Trophoblast cell (in vitro differentiated cells and primary cell): ENCODE measurements around the gene ZNF804A.

Experiments
- DNase-seq, 2 donors: peaks; one replicate each; pipeline ENCODE4 v3.0.0-alpha.2; 2016
- H2AFZ ChIP-seq: 2 replicates; pipeline ENCODE4 v1.6.1; 2013; ENCODE audit warnings: low read length, moderate library complexity, mild to moderate bottlenecking; ENCODE audit not compliant: insufficient read depth, poor library complexity
- H2AK5ac ChIP-seq: 2 replicates; pipeline ENCODE4 v1.6.1; 2013; ENCODE audit warnings: mild to moderate bottlenecking, low read length
- H2BK120ac ChIP-seq: 2 replicates; pipeline ENCODE4 v1.6.1; 2013; ENCODE audit warnings: low read length, mild to moderate bottlenecking, moderate library complexity; ENCODE audit not compliant: insufficient read depth, poor library complexity
- H2BK12ac ChIP-seq: 2 replicates; pipeline ENCODE4 v1.6.1; 2013; ENCODE audit warnings: mild to moderate bottlenecking, low read length, moderate library complexity
- H2BK5ac ChIP-seq: 2 replicates; pipeline ENCODE4 v1.6.1; 2013; ENCODE audit warnings: low read length, low read depth, moderate library complexity, mild to moderate bottlenecking; ENCODE audit not compliant: poor library complexity
- H3K14ac ChIP-seq: 2 replicates; pipeline ENCODE4 v1.6.1; 2013; ENCODE audit warnings: mild to moderate bottlenecking, low read length
- H3K18ac ChIP-seq: 2 replicates; pipeline ENCODE4 v1.6.1; 2013; ENCODE audit warnings: mild to moderate bottlenecking, low read length
- H3K23ac ChIP-seq: 2 replicates; pipeline ENCODE4 v1.6.1; 2013; ENCODE audit warnings: low read length
- H3K27ac ChIP-seq: 2 replicates; pipeline ENCODE4 v1.5.1; 2013; ENCODE audit warnings: low read depth, mild to moderate bottlenecking, inconsistent platforms, low read length, moderate library complexity
- H3K27me3 ChIP-seq: 2 replicates; pipeline ENCODE4 v1.6.1; 2013; ENCODE audit warnings: inconsistent platforms, mild to moderate bottlenecking, low read length, moderate library complexity; ENCODE audit not compliant: insufficient read depth
- H3K36me3 ChIP-seq, 2 experiments: 1 replicate in 1 of 2; 2 replicates in 1 of 2; pipeline ENCODE4 v1.6.1; 2013; ENCODE audit warnings: low read length in 2 of 2, mild to moderate bottlenecking in 2 of 2, moderate library complexity in 1 of 2; ENCODE audit not compliant: insufficient read depth in 2 of 2, control insufficient read depth in 1 of 2
- H3K4ac ChIP-seq: 2 replicates; pipeline ENCODE4 v1.6.1; 2013; ENCODE audit warnings: low read depth, mild to moderate bottlenecking, low read length, moderate library complexity
- H3K4me1 ChIP-seq, 2 experiments: 1 replicate in 1 of 2; 2 replicates in 1 of 2; pipeline ENCODE4 v1.6.1; 2013; ENCODE audit warnings: low read length in 2 of 2, mild to moderate bottlenecking in 2 of 2, moderate library complexity in 1 of 2; ENCODE audit not compliant: insufficient read depth in 2 of 2, control insufficient read depth in 1 of 2
- H3K4me2 ChIP-seq: 2 replicates; pipeline ENCODE4 v1.6.1; 2013; ENCODE audit warnings: inconsistent platforms, mild to moderate bottlenecking, low read length, moderate library complexity
- H3K4me3 ChIP-seq: 2 replicates; pipeline ENCODE4 v1.5.1; 2013; ENCODE audit warnings: mild to moderate bottlenecking, low read depth, low read length, inconsistent platforms
- H3K79me1 ChIP-seq: one replicate; pipeline ENCODE4 v1.6.1; 2013; ENCODE audit warnings: low read length
- H3K79me2 ChIP-seq: 2 replicates; pipeline ENCODE4 v1.6.1; 2013; ENCODE audit warnings: low read length, mild to moderate bottlenecking; ENCODE audit not compliant: control insufficient read depth, insufficient read depth, poor library complexity
- H3K9ac ChIP-seq: 2 replicates; pipeline ENCODE4 v1.6.1; 2013; ENCODE audit warnings: mild to moderate bottlenecking, low read length
- H3K9me3 ChIP-seq: 2 replicates; pipeline ENCODE4 v1.6.1; 2013; ENCODE audit warnings: low read depth, mild to moderate bottlenecking, control low read depth, inconsistent platforms, low read length; ENCODE audit not compliant: insufficient read depth
- H4K12ac ChIP-seq: 2 replicates; pipeline ENCODE4 v1.6.1; 2013; ENCODE audit warnings: low read depth, mild to moderate bottlenecking, low read length, moderate library complexity
- H4K8ac ChIP-seq: 2 replicates; pipeline ENCODE4 v1.6.1; 2013; ENCODE audit warnings: low read depth, mild to moderate bottlenecking, low read length, moderate library complexity
- H4K91ac ChIP-seq: one replicate; pipeline ENCODE4 v1.6.1; 2013; ENCODE audit warnings: low read depth, mild to moderate bottlenecking, low read length, moderate library complexity
- WGBS: extraction: QIAGEN DNeasy Blood & Tissue Kit; methylation state at CpG from one replicate; pipeline ENCODE4 v1.1.7; 2013; ENCODE audit warnings: missing lambda C conversion rate; ENCODE audit not compliant: insufficient read length, insufficient coverage; ENCODE audit errors: extremely low coverage; 5-methylcytosine and 5-hydroxymethylcytosine counted together

Gene ZNF804A

GRCh38 chr2:184644685-184645084, 46.4 kb downstream of the ZNF804A start:
- no peak for DNase-seq
- H3K4me2 ChIP-seq: no peak overlapping the region
- no peak overlapping the region for H3K27ac ChIP-seq
- peaks cover 5% of the 10 kb centered on the region in 2 experiments for H3K4me1 ChIP-seq
- no peak overlapping the region for H3K18ac ChIP-seq
- no peak overlapping the region for H4K8ac ChIP-seq
- H3K4me3 ChIP-seq: no peak overlapping the region
- H2AK5ac ChIP-seq: no peak overlapping the region
- no peaks in the 10 kb centered on the region for H3K79me2 ChIP-seq
- no peak overlapping the region for H2BK12ac ChIP-seq
- H3K36me3 ChIP-seq: no peaks in the 10 kb centered on the region
- H3K4ac ChIP-seq: no peak overlapping the region
- H3K14ac ChIP-seq: no peak overlapping the region
- H2BK120ac ChIP-seq: no peak overlapping the region
- no peak overlapping the region for H2AFZ ChIP-seq
- H3K9me3 ChIP-seq: no peaks in the 10 kb centered on the region
- no peak overlapping the region for H3K9ac ChIP-seq
- H4K12ac ChIP-seq: no peak overlapping the region
- no peak overlapping the region for H3K23ac ChIP-seq
- H2BK5ac ChIP-seq: no peak overlapping the region
- H4K91ac ChIP-seq: no peak overlapping the region
- H3K27me3 ChIP-seq: no peaks in the 10 kb centered on the region
- H3K79me1 ChIP-seq: no peaks in the 10 kb centered on the region

GRCh38 chr2:184646177-184646576, 47.8 kb downstream of the ZNF804A start:
- no peak overlapping the region for H3K14ac ChIP-seq
- no peak overlapping the region for H3K4me3 ChIP-seq
- H3K27ac ChIP-seq: no peak overlapping the region
- no peak overlapping the region for H4K8ac ChIP-seq
- no peaks in the 10 kb centered on the region for H3K9me3 ChIP-seq
- H3K79me2 ChIP-seq: no peaks in the 10 kb centered on the region
- no CpG with 5 or more reads among the region's 2 CpGs for WGBS
- peak; percentile 2 to 9 for DNase-seq
- H3K36me3 ChIP-seq: no peaks in the 10 kb centered on the region
- H3K4ac ChIP-seq: no peak overlapping the region
- no peak overlapping the region for H2AFZ ChIP-seq
- no peak overlapping the region for H3K18ac ChIP-seq
- H3K4me2 ChIP-seq: no peak overlapping the region
- no peaks in the 10 kb centered on the region for H3K79me1 ChIP-seq
- peaks cover 5% of the 10 kb centered on the region in 2 experiments for H3K4me1 ChIP-seq
- no peak overlapping the region for H2BK120ac ChIP-seq
- H3K27me3 ChIP-seq: no peaks in the 10 kb centered on the region
- no peak overlapping the region for H3K23ac ChIP-seq
- H4K91ac ChIP-seq: no peak overlapping the region
- no peak overlapping the region for H2AK5ac ChIP-seq
- no peak overlapping the region for H3K9ac ChIP-seq
- H2BK12ac ChIP-seq: no peak overlapping the region
- H2BK5ac ChIP-seq: no peak overlapping the region
- H4K12ac ChIP-seq: no peak overlapping the region

GRCh38 chr2:184646593-184646992, 48.3 kb downstream of the ZNF804A start:
- Histone ChIP-seq H3K9me3 (no peaks in the 10 kb centered on the region), H3K18ac (no peak overlapping the region), H3K27me3 (no peaks in the 10 kb centered on the region), H3K9ac (no peak overlapping the region), H2AFZ (no peak overlapping the region), H3K79me1 (no peaks in the 10 kb centered on the region), H3K14ac (no peak overlapping the region), H3K23ac (no peak overlapping the region), H2BK120ac (no peak overlapping the region), H4K12ac (no peak overlapping the region), H3K36me3 (no peaks in the 10 kb centered on the region), H3K4me3 (no peak overlapping the region), H3K4me1 (peaks cover 5% of the 10 kb centered on the region in 2 experiments), H3K27ac (no peak overlapping the region), H2AK5ac (no peak overlapping the region), H2BK5ac (no peak overlapping the region), H4K8ac (no peak overlapping the region), H3K4me2 (no peak overlapping the region), H2BK12ac (no peak overlapping the region), H3K79me2 (no peaks in the 10 kb centered on the region), H3K4ac (no peak overlapping the region), H4K91ac (no peak overlapping the region)
- DNase-seq: no peak
- WGBS: no CpG with 5 or more reads among the region's 4 CpGs

GRCh38 chr2:184654945-184655344, 56.6 kb downstream of the ZNF804A start:
- Histone ChIP-seq H4K8ac (no peak overlapping the region), H2BK12ac (no peak overlapping the region), H3K9me3 (no peaks in the 10 kb centered on the region), H4K12ac (no peak overlapping the region), H3K4me3 (no peak overlapping the region), H3K14ac (no peak overlapping the region), H3K27ac (no peak overlapping the region), H3K4me1 (no peaks in the 10 kb centered on the region), H2AFZ (no peak overlapping the region), H3K79me2 (no peaks in the 10 kb centered on the region), H3K18ac (no peak overlapping the region), H4K91ac (no peak overlapping the region), H3K79me1 (no peaks in the 10 kb centered on the region), H3K36me3 (no peaks in the 10 kb centered on the region), H3K9ac (no peak overlapping the region), H3K23ac (no peak overlapping the region), H3K4ac (no peak overlapping the region), H2AK5ac (no peak overlapping the region), H3K4me2 (no peak overlapping the region), H2BK120ac (no peak overlapping the region), H3K27me3 (no peaks in the 10 kb centered on the region), H2BK5ac (no peak overlapping the region)
- DNase-seq: no peak
- WGBS: no CpG with 5 or more reads among the region's 2 CpGs
